ENCODE results near the gene MNDA.

DNA sequence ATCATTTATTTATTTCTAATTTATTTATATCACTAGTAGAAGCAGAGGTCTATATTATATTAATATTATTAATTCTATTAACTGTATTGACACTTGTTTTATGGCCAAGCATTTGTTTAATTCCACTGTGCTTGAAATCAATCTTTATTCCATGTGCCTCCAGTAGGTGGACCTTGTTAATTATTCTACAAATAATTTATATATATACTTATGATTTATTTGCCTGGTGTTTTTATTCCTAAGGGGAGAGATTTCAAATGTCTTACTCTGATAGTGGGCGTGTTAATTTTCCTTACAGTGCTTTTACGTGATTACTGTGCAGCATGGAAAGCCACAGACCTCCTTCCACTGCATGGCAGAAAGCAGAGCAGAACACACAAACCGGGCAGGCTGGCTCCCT, 32.6 kb upstream of the MNDA start:
- TF ChIP-seq POLR2A (IDR thresholded peaks at IDR 0.05; ENCODE audit: low read length) (no peak), GATA1 (IDR thresholded peaks at IDR 0.05; ENCODE audit: low read depth, low read length) (no peak)

Measured in erythroblast (primary cell).